ENCODE data around the gene MUC3A.

DNA sequence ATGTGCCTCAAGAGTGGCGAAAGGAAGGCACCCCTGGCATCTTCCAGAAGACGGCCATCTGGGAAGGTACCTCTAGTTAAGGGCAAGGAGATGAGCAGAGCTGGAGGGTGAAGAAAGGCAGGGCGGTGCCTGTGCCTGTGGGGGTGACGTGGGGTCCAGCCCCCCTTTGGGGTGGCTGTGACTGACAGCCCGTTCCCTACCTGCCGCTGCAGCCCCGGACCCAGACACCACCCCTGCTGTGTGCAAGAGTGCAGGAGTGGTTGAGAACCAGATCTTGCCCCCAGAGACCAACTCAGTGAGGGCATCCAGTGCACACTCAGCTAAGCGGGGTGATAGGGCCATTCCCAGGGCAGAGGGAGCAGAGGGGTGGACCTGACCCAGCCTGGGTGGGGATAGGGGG lies 66.3 kb downstream of the MUC3A start:
- TF ChIP-seq CTCF (conservative IDR thresholded peaks at IDR 0.05), result no peak
- no peak for TF ChIP-seq ZFX (IDR thresholded peaks at IDR 0.05)

Data from C4-2B (cell line).